Measurements from ENCODE around the gene BMAL2. TPM values are rescaled to one million over a fixed set of nuclear protein-coding genes. Genes with fewer than 3 reads are reported as not detected.

The BMAL2 gene, protein sequence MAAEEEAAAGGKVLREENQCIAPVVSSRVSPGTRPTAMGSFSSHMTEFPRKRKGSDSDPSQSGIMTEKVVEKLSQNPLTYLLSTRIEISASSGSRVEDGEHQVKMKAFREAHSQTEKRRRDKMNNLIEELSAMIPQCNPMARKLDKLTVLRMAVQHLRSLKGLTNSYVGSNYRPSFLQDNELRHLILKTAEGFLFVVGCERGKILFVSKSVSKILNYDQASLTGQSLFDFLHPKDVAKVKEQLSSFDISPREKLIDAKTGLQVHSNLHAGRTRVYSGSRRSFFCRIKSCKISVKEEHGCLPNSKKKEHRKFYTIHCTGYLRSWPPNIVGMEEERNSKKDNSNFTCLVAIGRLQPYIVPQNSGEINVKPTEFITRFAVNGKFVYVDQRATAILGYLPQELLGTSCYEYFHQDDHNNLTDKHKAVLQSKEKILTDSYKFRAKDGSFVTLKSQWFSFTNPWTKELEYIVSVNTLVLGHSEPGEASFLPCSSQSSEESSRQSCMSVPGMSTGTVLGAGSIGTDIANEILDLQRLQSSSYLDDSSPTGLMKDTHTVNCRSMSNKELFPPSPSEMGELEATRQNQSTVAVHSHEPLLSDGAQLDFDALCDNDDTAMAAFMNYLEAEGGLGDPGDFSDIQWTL
- 1 to 10 TPM; 3.2 to 6.2 (median 3.9) TPM for total RNA-seq
- polyA plus RNA-seq, result 1 to 10 TPM; 2.4 to 4.8 (median 4.4) TPM

DNA sequence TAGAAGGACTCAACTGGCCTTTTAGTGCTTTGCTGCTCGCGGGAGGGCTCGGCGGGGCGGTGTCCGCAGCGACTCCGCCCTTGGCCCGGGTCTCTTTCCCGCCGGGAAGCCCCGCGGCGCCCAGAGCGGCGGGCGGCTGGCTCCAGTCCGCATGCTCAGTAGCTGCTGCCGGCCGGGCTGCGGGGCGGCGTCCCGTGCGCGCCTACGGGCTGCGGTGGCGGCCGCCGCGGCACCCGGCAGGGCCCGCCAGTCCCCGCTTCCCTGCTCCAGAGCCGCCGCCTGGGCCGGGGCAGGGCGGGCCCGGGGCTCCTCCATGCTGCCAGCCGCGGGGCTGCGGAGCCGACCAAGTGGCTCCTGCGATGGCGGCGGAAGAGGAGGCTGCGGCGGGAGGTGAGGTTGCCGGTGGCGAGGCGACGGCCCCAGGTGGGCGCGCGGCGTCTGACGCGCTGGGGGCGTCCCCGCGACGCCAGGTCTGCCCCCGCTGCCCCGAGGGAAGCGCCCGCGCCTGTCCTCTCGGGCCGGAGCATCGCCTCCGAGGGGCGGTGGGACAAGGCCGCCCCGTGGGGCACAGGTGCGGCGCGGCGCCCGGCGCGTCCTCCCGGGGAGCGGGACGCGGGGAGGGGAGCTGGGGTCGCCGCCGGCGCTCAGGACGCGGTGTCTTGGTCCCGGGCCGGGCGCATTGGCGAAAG is at the start of gene BMAL2:
TSS of gene BMAL2 (plus strand) at position 123 of the 689 bp plus-strand sequence. CDS start at position 360, 237 bp downstream.
- TF ChIP-seq, protein P1, sequence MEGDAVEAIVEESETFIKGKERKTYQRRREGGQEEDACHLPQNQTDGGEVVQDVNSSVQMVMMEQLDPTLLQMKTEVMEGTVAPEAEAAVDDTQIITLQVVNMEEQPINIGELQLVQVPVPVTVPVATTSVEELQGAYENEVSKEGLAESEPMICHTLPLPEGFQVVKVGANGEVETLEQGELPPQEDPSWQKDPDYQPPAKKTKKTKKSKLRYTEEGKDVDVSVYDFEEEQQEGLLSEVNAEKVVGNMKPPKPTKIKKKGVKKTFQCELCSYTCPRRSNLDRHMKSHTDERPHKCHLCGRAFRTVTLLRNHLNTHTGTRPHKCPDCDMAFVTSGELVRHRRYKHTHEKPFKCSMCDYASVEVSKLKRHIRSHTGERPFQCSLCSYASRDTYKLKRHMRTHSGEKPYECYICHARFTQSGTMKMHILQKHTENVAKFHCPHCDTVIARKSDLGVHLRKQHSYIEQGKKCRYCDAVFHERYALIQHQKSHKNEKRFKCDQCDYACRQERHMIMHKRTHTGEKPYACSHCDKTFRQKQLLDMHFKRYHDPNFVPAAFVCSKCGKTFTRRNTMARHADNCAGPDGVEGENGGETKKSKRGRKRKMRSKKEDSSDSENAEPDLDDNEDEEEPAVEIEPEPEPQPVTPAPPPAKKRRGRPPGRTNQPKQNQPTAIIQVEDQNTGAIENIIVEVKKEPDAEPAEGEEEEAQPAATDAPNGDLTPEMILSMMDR (IDR thresholded peaks at IDR 0.05), result no peak
- peak in 1 of 4 donors; percentile 22 for TF ChIP-seq POLR2AphosphoS5 (IDR thresholded peaks at IDR 0.05)
- no peaks in the 10 kb centered on the region for H3K27me3 ChIP-seq
- peaks cover 0 to 29% (median 18%) of the 10 kb centered on the region in 4 donors for H3K4me1 ChIP-seq
- 1% methylated on average over 95 of the region's 96 CpGs for WGBS, 2 donors
- H3K9me3 ChIP-seq, result no peaks in the 10 kb centered on the region
- peak within 1 kb of the TSS; percentile 36 to 85 (median 68) for H3K4me3 ChIP-seq
- H3K36me3 ChIP-seq, result no peaks in the 10 kb centered on the region
- intact Hi-C loops (cut with DNase I), result no loop called here
- DNase-seq, result no peak
- H3K27ac ChIP-seq, result peak within 1 kb of the TSS; percentile 60 to 78 (median 66)

- Histone ChIP-seq H3K9me3 (no peaks in the 10 kb centered on the region), H3K4me3 (no peak overlapping the region), H3K27ac (peak overlapping the region; percentile 13 to 60 (median 55)), H3K36me3 (no peaks in the 10 kb centered on the region), H3K27me3 (no peaks in the 10 kb centered on the region), H3K4me1 (peaks cover 0 to 78% (median 60%) of the 10 kb centered on the region in 4 donors)
- TF ChIP-seq, protein P1 (IDR thresholded peaks at IDR 0.05), result no peak
- no peak for TF ChIP-seq POLR2A (IDR thresholded peaks at IDR 0.05)
- no peak for TF ChIP-seq POLR2AphosphoS5 (IDR thresholded peaks at IDR 0.05)
- TF ChIP-seq EP300 (IDR thresholded peaks at IDR 0.05), result no peak
- 96 to 97% methylated on average over 3 of the region's 3 CpGs for WGBS, 2 donors
- intact Hi-C loops (cut with DNase I), result no loop called here
- DNase-seq, result no peak
Measured at GRCh38 chr12:27284021-27284420, 48.6 kb upstream of the BMAL2 start.

GRCh38 chr12:27284751-27285150 is 47.9 kb upstream of the BMAL2 start:
- Histone ChIP-seq H3K4me3 (no peak overlapping the region), H3K4me1 (peaks cover 0 to 78% (median 60%) of the 10 kb centered on the region in 4 donors)
- intact Hi-C loops (cut with DNase I), result no loop called here

GRCh38 chr12:27285403-27285802 is 47.2 kb upstream of the BMAL2 start:
- Histone ChIP-seq H3K36me3 (no peaks in the 10 kb centered on the region), H3K9me3 (no peaks in the 10 kb centered on the region), H3K27ac (peak overlapping the region; percentile 27 to 60 (median 55)), H3K27me3 (no peaks in the 10 kb centered on the region), H3K4me1 (peaks cover 0 to 78% (median 60%) of the 10 kb centered on the region in 4 donors), H3K4me3 (no peak overlapping the region)
- no peak for DNase-seq
- intact Hi-C loops (cut with DNase I), result no loop called here
- WGBS, 2 donors, result 96 to 99% methylated on average over 1 of the region's 1 CpG
- TF ChIP-seq, protein P1 (IDR thresholded peaks at IDR 0.05), result no peak
- TF ChIP-seq EP300 (IDR thresholded peaks at IDR 0.05), result no peak
- TF ChIP-seq POLR2A (IDR thresholded peaks at IDR 0.05), result no peak
- no peak for TF ChIP-seq POLR2AphosphoS5 (IDR thresholded peaks at IDR 0.05)

More at GRCh38 chr12:27284751-27285150, 47.9 kb upstream of the BMAL2 start:
- TF ChIP-seq, protein P1 (IDR thresholded peaks at IDR 0.05), result no peak
- TF ChIP-seq POLR2AphosphoS5 (IDR thresholded peaks at IDR 0.05), result peak in 1 of 4 donors; percentile 25
- 81 to 82% methylated on average over 2 of the region's 2 CpGs for WGBS, 2 donors
- Histone ChIP-seq H3K27ac (peak overlapping the region; percentile 27 to 60 (median 55)), H3K36me3 (no peaks in the 10 kb centered on the region), H3K9me3 (no peaks in the 10 kb centered on the region), H3K27me3 (no peaks in the 10 kb centered on the region)
- DNase-seq, result no peak

All from sigmoid colon (tissue), 7 donors.